Prostate gland (tissue), 2 donors: ENCODE data around the gene CD81. TPM values are rescaled to one million over a fixed set of nuclear protein-coding genes. Genes with fewer than 3 reads are reported as not detected.
A peak's percentile ranks its signal among the peaks of the same experiment; 100 is the strongest.

ENCODE experiments used
- DNase-seq: peaks from one replicate; pipeline ENCODE4 v3.0.0-alpha.2; 2019; ENCODE audit warnings: low spot score
- H3K27ac ChIP-seq, 2 donors: fragments of 200-600 bp; sonication (generic); 2 replicates each; pipeline ENCODE4 v1.5.1; 2017 to 2019
- H3K27me3 ChIP-seq: fragments of 200-600 bp; sonication (generic); replicated peaks from 2 replicates; pipeline ENCODE4 v1.5.1; 2019; ENCODE audit not compliant: insufficient read depth
- H3K36me3 ChIP-seq, 2 donors: fragments of 200-600 bp; sonication (generic); 1 replicate in 1 of 2; 2 replicates in 1 of 2; pipeline versions ENCODE4 v1.5.1 to v1.8.1; 2017 to 2019
- H3K4me1 ChIP-seq: fragments of 200-600 bp; sonication (generic); replicated peaks from 2 replicates; pipeline ENCODE4 v1.5.1; 2019
- H3K4me3 ChIP-seq, 2 donors: fragments of 200-600 bp; sonication (generic); 2 replicates each; pipeline ENCODE4 v1.5.1; 2017 to 2019
- H3K9me3 ChIP-seq: fragments of 200-600 bp; sonication (generic); 2 replicates; pipeline ENCODE4 v1.5.1; 2017
- POLR2A ChIP-seq: fragments of 450-650 bp; IDR thresholded peaks from one replicate; pipeline ENCODE4 v1.6.1; 2016; ENCODE audit warnings: antibody characterized with exemption, mild to moderate bottlenecking
- POLR2AphosphoS5 ChIP-seq: sonication (generic); formaldehyde crosslinking; IDR thresholded peaks from one replicate; pipeline ENCODE4 v1.6.1; 2017; ENCODE audit warnings: antibody characterized with exemption
- WGBS: methylation state at CpG from one replicate; pipeline ENCODE4 v1.1.5; 2018; 5-methylcytosine and 5-hydroxymethylcytosine counted together
- intact Hi-C: fragments of 100-400 bp; cut with DNase I; formaldehyde crosslinking; loops from one replicate; pipeline ENCODE4 v1.14.2; 2022
- total RNA-seq, 2 donors: library from RNA; depleted of rRNA; stranded (reverse); fragments of >200 nt; gene quantifications; one replicate each; pipeline ENCODE4 v1.1.0, GENCODE V29; 2016
- TF ChIP-seq, protein P1 (sequence below), 4 experiments: fragments of 200-600 bp in 2 of 4; fragments of 450-650 bp in 2 of 4; sonication (generic) in 2 of 4; IDR thresholded peaks; 1 replicate in 3 of 4; 2 replicates in 1 of 4; pipeline ENCODE4 v1.5.1; 2016 to 2019; ENCODE audit warnings: antibody characterized with exemption in 4 of 4, mild to moderate bottlenecking in 2 of 4, moderate library complexity in 2 of 4

CD81 gene
- total RNA-seq, 2 donors from 2014 or later, result 472 to 927 TPM

DNA sequence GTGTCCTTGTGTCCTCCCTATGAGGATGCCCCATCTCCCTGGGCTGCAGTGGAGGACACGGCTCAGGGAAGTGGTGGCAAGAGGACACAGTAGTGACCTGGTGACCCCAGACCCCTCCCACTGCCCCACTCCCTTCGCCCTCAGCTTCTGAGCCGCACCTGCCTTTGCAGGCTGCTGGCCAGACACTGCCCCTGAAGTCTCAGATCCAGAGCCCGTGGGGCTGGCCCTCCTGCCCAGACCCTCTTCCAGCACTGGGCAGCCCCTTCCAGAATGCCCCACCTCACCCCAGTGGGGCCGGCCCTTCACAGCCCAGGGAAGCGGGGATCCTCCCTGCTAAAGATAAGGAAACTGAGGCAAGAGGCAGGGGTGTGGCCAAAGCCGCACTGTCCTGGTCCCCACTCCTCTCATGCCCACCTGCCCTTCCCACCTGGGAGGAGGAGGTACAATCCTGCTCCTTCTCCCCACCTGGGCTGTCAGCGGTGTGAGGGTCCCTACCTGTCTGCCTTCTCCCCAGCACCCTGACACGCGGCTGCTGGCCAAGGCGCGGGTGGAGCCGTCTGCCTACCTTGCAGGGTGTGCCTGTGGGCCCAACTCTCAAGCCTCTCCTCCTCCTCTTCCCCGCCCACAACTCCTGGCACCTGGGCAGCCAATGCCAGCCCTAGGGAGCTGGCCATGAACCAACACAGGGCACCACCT, 49.9 kb downstream of the CD81 start:
- no peak for DNase-seq
- Histone ChIP-seq H3K27ac (no peak overlapping the region), H3K27me3 (no peaks in the 10 kb centered on the region), H3K36me3 (no peaks in the 10 kb centered on the region), H3K4me1 (no peaks in the 10 kb centered on the region), H3K9me3 (no peaks in the 10 kb centered on the region), H3K4me3 (no peak overlapping the region)
- TF ChIP-seq, protein P1, sequence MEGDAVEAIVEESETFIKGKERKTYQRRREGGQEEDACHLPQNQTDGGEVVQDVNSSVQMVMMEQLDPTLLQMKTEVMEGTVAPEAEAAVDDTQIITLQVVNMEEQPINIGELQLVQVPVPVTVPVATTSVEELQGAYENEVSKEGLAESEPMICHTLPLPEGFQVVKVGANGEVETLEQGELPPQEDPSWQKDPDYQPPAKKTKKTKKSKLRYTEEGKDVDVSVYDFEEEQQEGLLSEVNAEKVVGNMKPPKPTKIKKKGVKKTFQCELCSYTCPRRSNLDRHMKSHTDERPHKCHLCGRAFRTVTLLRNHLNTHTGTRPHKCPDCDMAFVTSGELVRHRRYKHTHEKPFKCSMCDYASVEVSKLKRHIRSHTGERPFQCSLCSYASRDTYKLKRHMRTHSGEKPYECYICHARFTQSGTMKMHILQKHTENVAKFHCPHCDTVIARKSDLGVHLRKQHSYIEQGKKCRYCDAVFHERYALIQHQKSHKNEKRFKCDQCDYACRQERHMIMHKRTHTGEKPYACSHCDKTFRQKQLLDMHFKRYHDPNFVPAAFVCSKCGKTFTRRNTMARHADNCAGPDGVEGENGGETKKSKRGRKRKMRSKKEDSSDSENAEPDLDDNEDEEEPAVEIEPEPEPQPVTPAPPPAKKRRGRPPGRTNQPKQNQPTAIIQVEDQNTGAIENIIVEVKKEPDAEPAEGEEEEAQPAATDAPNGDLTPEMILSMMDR (IDR thresholded peaks at IDR 0.05), result no peak
- TF ChIP-seq POLR2AphosphoS5 (no peak), POLR2A (no peak)
- intact Hi-C loops, result loop anchor here (5.0 kb wide), 1 partner anchor 460 kb away; the partner anchor contains the start of gene CDKN1C
- 78% methylated on average over 14 of the region's 14 CpGs for WGBS

GRCh38 chr11:2427721-2428321, 50.7 kb downstream of the CD81 start:
- WGBS, result 80% methylated on average over 12 of the region's 12 CpGs
- H3K27ac ChIP-seq, result no peak overlapping the region
- TF ChIP-seq POLR2A, result no peak
- TF ChIP-seq POLR2AphosphoS5, result no peak
- TF ChIP-seq, protein P1 (IDR thresholded peaks at IDR 0.05), result no peak
- no peaks in the 10 kb centered on the region for H3K36me3 ChIP-seq
- H3K9me3 ChIP-seq, result no peaks in the 10 kb centered on the region
- intact Hi-C loops, result loop anchor here (2.0 to 5.0 kb wide), 2 partner anchors 103 to 459 kb away; partner anchors contain the start of gene CDKN1C
- no peaks in the 10 kb centered on the region for H3K4me1 ChIP-seq
- DNase-seq, result no peak
- no peaks in the 10 kb centered on the region for H3K27me3 ChIP-seq
- no peak overlapping the region for H3K4me3 ChIP-seq

DNA sequence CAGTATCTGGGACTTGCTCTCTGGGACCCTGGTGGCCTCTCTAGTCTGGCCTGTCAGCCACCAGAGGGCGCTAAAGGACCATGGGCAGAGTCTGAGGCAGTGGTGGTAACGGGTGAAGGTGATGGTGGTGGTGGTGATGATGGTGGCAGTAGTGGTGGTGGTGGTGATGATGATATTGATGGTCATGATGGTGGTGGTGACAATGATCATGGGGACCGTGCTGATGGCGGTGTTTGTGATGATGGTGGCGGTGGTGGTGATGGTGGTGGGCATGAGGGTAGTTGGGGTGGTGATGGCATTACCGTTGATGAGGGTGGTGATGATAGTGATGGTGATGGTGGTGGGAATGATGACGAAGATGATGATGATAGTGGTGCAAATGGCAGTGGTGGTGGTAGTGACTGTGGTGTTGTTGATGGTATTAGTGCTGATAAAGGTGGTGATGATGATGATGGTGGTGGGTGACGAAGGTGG, 51.2 kb downstream of the CD81 start:
- WGBS, result 64% methylated on average over 8 of the region's 8 CpGs
- H3K36me3 ChIP-seq, result no peaks in the 10 kb centered on the region
- H3K27ac ChIP-seq, result no peak overlapping the region
- intact Hi-C loops, result loop anchor here (2.0 to 5.0 kb wide), 2 partner anchors 102 to 459 kb away; partner anchors contain the start of gene CDKN1C
- DNase-seq, result peak; percentile 77
- H3K9me3 ChIP-seq, result no peaks in the 10 kb centered on the region
- H3K4me1 ChIP-seq, result no peaks in the 10 kb centered on the region
- H3K4me3 ChIP-seq, result no peak overlapping the region
- no peaks in the 10 kb centered on the region for H3K27me3 ChIP-seq
- TF ChIP-seq POLR2A, result no peak
- TF ChIP-seq, protein P1 (IDR thresholded peaks at IDR 0.05), result peak; percentile 93 to 98 (median 98)
- TF ChIP-seq POLR2AphosphoS5, result no peak

DNA sequence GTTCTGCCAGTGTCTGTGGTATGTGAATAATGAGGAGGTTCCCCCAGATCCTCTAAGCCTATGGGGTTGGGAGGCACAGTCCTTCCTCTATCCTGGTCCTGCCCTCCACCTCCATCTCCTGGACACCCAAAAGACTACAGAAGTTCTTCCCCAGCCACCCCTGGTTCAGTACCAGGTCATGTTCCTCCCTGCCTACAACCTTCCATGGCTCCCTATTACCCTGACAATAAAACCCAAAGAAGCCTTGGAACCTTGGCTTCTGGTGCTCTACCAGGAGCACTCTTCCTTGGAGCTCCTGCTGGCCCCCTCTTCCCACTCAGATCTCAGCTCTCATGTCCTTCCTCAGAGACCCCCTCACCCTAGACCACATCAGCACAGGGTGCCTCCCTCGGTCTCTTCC, 54.3 kb downstream of the CD81 start:
- H3K27ac ChIP-seq, result no peak overlapping the region
- no peak for TF ChIP-seq POLR2A
- no peak for TF ChIP-seq POLR2AphosphoS5
- TF ChIP-seq, protein P1 (IDR thresholded peaks at IDR 0.05), result no peak
- H3K4me3 ChIP-seq, result no peak overlapping the region
- H3K4me1 ChIP-seq, result no peaks in the 10 kb centered on the region
- 87% methylated on average over 1 of the region's 1 CpG for WGBS
- intact Hi-C loops, result no loop called here
- no peaks in the 10 kb centered on the region for H3K9me3 ChIP-seq
- DNase-seq, result no peak
- no peaks in the 10 kb centered on the region for H3K36me3 ChIP-seq
- H3K27me3 ChIP-seq, result no peaks in the 10 kb centered on the region
